ENCODE results near the gene BIN1. TPM values are rescaled to one million over a fixed set of nuclear protein-coding genes. Genes with fewer than 3 reads are reported as not detected.

BIN1 gene
- total RNA-seq, 1 donor from 2014 or later, result 33.4 TPM

GRCh38 chr2:127078666-127079270 is 28.2 kb downstream of the BIN1 start:
- DNase-seq (no peak), ATAC-seq (no peak)
- Histone ChIP-seq H3K27ac (no peak overlapping the region), H3K9me3 (no peaks in the 10 kb centered on the region), H3K4me1 (peaks cover 37% of the 10 kb centered on the region), H3K4me3 (no peak overlapping the region), H3K27me3 (no peaks in the 10 kb centered on the region), H3K36me3 (no peaks in the 10 kb centered on the region)
- intact Hi-C loops (cut with DNase I), result no loop called here
- TF ChIP-seq CTCF (IDR thresholded peaks at IDR 0.05), result no peak

- no peak overlapping the region for H3K4me3 ChIP-seq
- ATAC-seq (no peak), DNase-seq (no peak)
- peaks cover 29% of the 10 kb centered on the region for H3K4me1 ChIP-seq
- no peaks in the 10 kb centered on the region for H3K9me3 ChIP-seq
- H3K36me3 ChIP-seq, result no peaks in the 10 kb centered on the region
- intact Hi-C loops (cut with DNase I), result no loop called here
- H3K27me3 ChIP-seq, result no peaks in the 10 kb centered on the region
- TF ChIP-seq CTCF (IDR thresholded peaks at IDR 0.05), result no peak
- no peak overlapping the region for H3K27ac ChIP-seq
Observed at GRCh38 chr2:127078028-127078427, 28.9 kb downstream of the BIN1 start.

- TF ChIP-seq CTCF (IDR thresholded peaks at IDR 0.05), result no peak
- DNase-seq (no peak), ATAC-seq (no peak)
- no peaks in the 10 kb centered on the region for H3K9me3 ChIP-seq
- intact Hi-C loops (cut with DNase I), result no loop called here
- no peak overlapping the region for H3K27ac ChIP-seq
- H3K27me3 ChIP-seq, result no peaks in the 10 kb centered on the region
- peaks cover 19% of the 10 kb centered on the region for H3K4me1 ChIP-seq
- H3K4me3 ChIP-seq, result no peak overlapping the region
- H3K36me3 ChIP-seq, result no peaks in the 10 kb centered on the region
Observed at GRCh38 chr2:127076924-127077323, 30.0 kb downstream of the BIN1 start.

GRCh38 chr2:127076290-127076689 is 30.7 kb downstream of the BIN1 start:
- Histone ChIP-seq H3K4me1 (peaks cover 14% of the 10 kb centered on the region), H3K27me3 (no peaks in the 10 kb centered on the region), H3K4me3 (no peak overlapping the region), H3K27ac (no peak overlapping the region), H3K36me3 (no peaks in the 10 kb centered on the region), H3K9me3 (no peaks in the 10 kb centered on the region)
- TF ChIP-seq CTCF (IDR thresholded peaks at IDR 0.05), result no peak
- intact Hi-C loops (cut with DNase I), result no loop called here
- no peak for ATAC-seq
- no peak for DNase-seq

- Histone ChIP-seq H3K9me3 (no peaks in the 10 kb centered on the region), H3K27ac (no peak overlapping the region), H3K36me3 (no peaks in the 10 kb centered on the region), H3K27me3 (no peaks in the 10 kb centered on the region), H3K4me3 (no peak overlapping the region), H3K4me1 (peaks cover 10% of the 10 kb centered on the region)
- DNase-seq (no peak), ATAC-seq (no peak)
- no peak for TF ChIP-seq CTCF (IDR thresholded peaks at IDR 0.05)
- intact Hi-C loops (cut with DNase I), result no loop called here
Observed at GRCh38 chr2:127075821-127076220, 31.1 kb downstream of the BIN1 start.

GRCh38 chr2:127074936-127075335 is 32.0 kb downstream of the BIN1 start:
- Histone ChIP-seq H3K4me3 (no peak overlapping the region), H3K4me1 (peaks cover 2% of the 10 kb centered on the region), H3K27ac (no peak overlapping the region), H3K36me3 (peaks cover 4% of the 10 kb centered on the region), H3K27me3 (no peaks in the 10 kb centered on the region), H3K9me3 (no peaks in the 10 kb centered on the region)
- intact Hi-C loops (cut with DNase I), result no loop called here
- DNase-seq (no peak), ATAC-seq (no peak)
- TF ChIP-seq CTCF (IDR thresholded peaks at IDR 0.05), result no peak
